ENCODE results near the gene JAK3.

The JAK3 gene

DNA sequence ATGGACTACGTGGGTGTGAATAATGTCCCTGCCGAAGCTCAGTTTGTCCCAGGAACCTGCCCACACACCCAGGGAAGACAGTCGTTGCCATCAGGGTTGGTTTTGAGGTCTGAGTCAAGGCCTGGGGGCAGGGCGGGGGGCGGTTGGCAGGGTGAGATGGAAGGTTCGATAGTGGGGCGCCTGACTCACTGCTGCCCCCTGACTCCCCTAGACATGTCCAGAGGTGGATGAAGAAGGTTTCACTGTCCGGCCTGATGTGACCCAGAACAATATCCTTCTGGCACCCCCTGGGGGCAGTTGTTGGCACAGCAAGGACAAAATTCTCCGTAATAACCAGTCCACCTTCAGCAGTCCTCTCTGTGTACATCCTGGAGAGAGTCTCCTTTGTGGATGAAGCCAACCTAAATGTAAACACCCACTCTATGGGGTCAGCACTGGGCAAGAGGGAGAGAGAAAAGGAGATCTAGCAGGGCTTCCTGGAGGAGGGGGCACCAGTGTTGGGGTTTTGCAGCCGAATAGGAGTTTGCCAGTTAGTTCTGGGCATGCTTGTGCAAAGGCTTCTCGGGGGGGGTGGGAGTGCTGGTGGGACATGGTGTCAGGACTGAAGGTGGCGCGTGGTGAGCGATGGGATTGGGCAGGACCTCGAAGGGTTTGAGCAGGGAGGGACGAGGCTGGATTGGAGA, 72.4 kb downstream of the JAK3 start:
- no peak for DNase-seq

Measured in activated gamma-delta T cell (primary cell).